H9 (cell line): ENCODE data around the gene PEX26. TPM values are rescaled to one million over a fixed set of nuclear protein-coding genes. Genes with fewer than 3 reads are reported as not detected.

Source experiments
- DNase-seq: peaks from one replicate; pipeline ENCODE4 v3.0.0-alpha.2; 2017
- H2AFZ ChIP-seq: one replicate; pipeline ENCODE4 v1.6.1; 2013; ENCODE audit warnings: mild to moderate bottlenecking, low read length, control low read depth, moderate library complexity
- H2AK5ac ChIP-seq: 2 replicates; pipeline ENCODE4 v1.6.1; 2013; ENCODE audit warnings: low read length, control low read depth, mixed read lengths; ENCODE audit not compliant: insufficient read length
- H2BK120ac ChIP-seq: one replicate; pipeline ENCODE4 v1.6.1; 2013; ENCODE audit warnings: low read depth, mild to moderate bottlenecking, low read length, control low read depth, inconsistent platforms; ENCODE audit not compliant: poor library complexity, severe bottlenecking
- H2BK12ac ChIP-seq: 2 replicates; pipeline ENCODE4 v1.6.1; 2013; ENCODE audit warnings: low read length, control low read depth, mixed read lengths, low read depth; ENCODE audit not compliant: insufficient read length
- H2BK15ac ChIP-seq: 2 replicates; pipeline ENCODE4 v1.6.1; 2013; ENCODE audit warnings: low read depth, low read length, control low read depth
- H2BK20ac ChIP-seq: one replicate; pipeline ENCODE4 v1.6.1; 2013; ENCODE audit warnings: low read depth, mild to moderate bottlenecking, low read length, control low read depth, inconsistent platforms; ENCODE audit not compliant: poor library complexity, severe bottlenecking
- H2BK5ac ChIP-seq: 2 replicates; pipeline ENCODE4 v1.6.1; 2013; ENCODE audit warnings: low read length, control low read depth, mixed read lengths; ENCODE audit not compliant: insufficient read length
- H3K14ac ChIP-seq: 2 replicates; pipeline ENCODE4 v1.6.1; 2013; ENCODE audit warnings: low read length, control low read depth; ENCODE audit not compliant: insufficient read depth
- H3K18ac ChIP-seq: 2 replicates; pipeline ENCODE4 v1.6.1; 2013; ENCODE audit warnings: low read depth, mild to moderate bottlenecking, mixed read lengths, low read length, control low read depth; ENCODE audit not compliant: insufficient read length
- H3K23ac ChIP-seq: 2 replicates; pipeline ENCODE4 v1.6.1; 2013; ENCODE audit warnings: low read length, control low read depth, mixed read lengths, low read depth; ENCODE audit not compliant: insufficient read length
- H3K23me2 ChIP-seq: 2 replicates; pipeline ENCODE4 v1.6.1; 2013; ENCODE audit warnings: low read depth, mild to moderate bottlenecking, mixed read lengths, low read length, control low read depth; ENCODE audit not compliant: insufficient read length, poor library complexity, severe bottlenecking
- H3K27ac ChIP-seq: 2 replicates; pipeline ENCODE4 v1.5.1; 2013; ENCODE audit warnings: low read length, control low read depth, mixed read lengths, low read depth; ENCODE audit not compliant: insufficient read length
- H3K27me3 ChIP-seq: 2 replicates; pipeline ENCODE4 v1.6.1; 2013; ENCODE audit warnings: low read length, control low read depth, inconsistent platforms; ENCODE audit not compliant: insufficient read depth
- H3K4ac ChIP-seq: 2 replicates; pipeline ENCODE4 v1.6.1; 2013; ENCODE audit warnings: low read depth, mild to moderate bottlenecking, control low read depth, inconsistent platforms, low read length, moderate library complexity
- H3K4me1 ChIP-seq: 2 replicates; pipeline ENCODE4 v1.6.1; 2013; ENCODE audit warnings: low read length, control low read depth, inconsistent platforms; ENCODE audit not compliant: insufficient read depth
- H3K4me2 ChIP-seq: 2 replicates; pipeline ENCODE4 v1.6.1; 2013; ENCODE audit warnings: low read length, control low read depth, mixed read lengths; ENCODE audit not compliant: insufficient read length, insufficient read depth
- H3K56ac ChIP-seq: 2 replicates; pipeline ENCODE4 v1.6.1; 2013; ENCODE audit warnings: low read depth, mild to moderate bottlenecking, mixed read lengths, low read length, control low read depth; ENCODE audit not compliant: insufficient read length
- H3K79me1 ChIP-seq: 2 replicates; pipeline ENCODE4 v1.6.1; 2013; ENCODE audit warnings: low read depth, mild to moderate bottlenecking, moderate library complexity, low read length, control low read depth, inconsistent platforms; ENCODE audit not compliant: insufficient read depth, poor library complexity, severe bottlenecking
- H3K79me2 ChIP-seq: 2 replicates; pipeline ENCODE4 v1.6.1; 2013; ENCODE audit warnings: low read length, control low read depth, inconsistent platforms; ENCODE audit not compliant: insufficient read depth
- H3K9ac ChIP-seq: 2 replicates; pipeline ENCODE4 v1.6.1; 2013; ENCODE audit warnings: low read length, control low read depth, mixed read lengths; ENCODE audit not compliant: insufficient read length; ENCODE audit errors: extremely low read depth
- H3K9me3 ChIP-seq: one replicate; pipeline ENCODE4 v1.6.1; 2013; ENCODE audit warnings: low read depth, low read length, inconsistent platforms; ENCODE audit not compliant: control insufficient read depth
- H3T11ph ChIP-seq: one replicate; pipeline ENCODE4 v1.6.1; 2013; ENCODE audit warnings: mild to moderate bottlenecking, low read length, control low read depth, inconsistent platforms
- H4K20me1 ChIP-seq: one replicate; pipeline ENCODE4 v1.6.1; 2013; ENCODE audit not compliant: control insufficient read depth, insufficient read length, insufficient read depth
- H4K5ac ChIP-seq: 2 replicates; pipeline ENCODE4 v1.6.1; 2013; ENCODE audit warnings: low read depth, mild to moderate bottlenecking, mixed read lengths, low read length, control low read depth; ENCODE audit not compliant: insufficient read length
- H4K8ac ChIP-seq: replicated peaks from 2 replicates; pipeline ENCODE4 v1.6.1; 2013; ENCODE audit warnings: low read length, control low read depth, mixed read lengths, low read depth; ENCODE audit not compliant: insufficient read length
- H4K91ac ChIP-seq: 2 replicates; pipeline ENCODE4 v1.6.1; 2013; ENCODE audit warnings: low read depth, mild to moderate bottlenecking, moderate library complexity, mixed read lengths, low read length, control low read depth; ENCODE audit not compliant: insufficient read length
- H3K27ac Mint-ChIP-seq, 3 experiments: 2 replicates in 2 of 3; 3 replicates in 1 of 3; pipeline ENCODE4 v1.8.0; 2020 to 2021; ENCODE audit warnings: mixed read lengths in 3 of 3, mild to moderate bottlenecking in 1 of 3, moderate library complexity in 1 of 3
- H3K27me3 Mint-ChIP-seq: 2 replicates; pipeline ENCODE4 v1.8.0; 2021; ENCODE audit warnings: low read depth, mild to moderate bottlenecking, moderate library complexity, mixed read lengths
- H3K36me3 Mint-ChIP-seq, 3 experiments: 2 replicates in 2 of 3; 3 replicates in 1 of 3; pipeline ENCODE4 v1.8.0; 2020 to 2021; ENCODE audit warnings: low read depth in 3 of 3, mixed read lengths in 3 of 3; ENCODE audit not compliant: insufficient read depth in 1 of 3
- H3K4me1 Mint-ChIP-seq, 2 experiments: 2 replicates each; pipeline ENCODE4 v1.8.0; 2020; ENCODE audit warnings: mixed read lengths in 2 of 2
- H3K4me3 Mint-ChIP-seq, 2 experiments: 2 replicates in 1 of 2; 3 replicates in 1 of 2; pipeline ENCODE4 v1.8.0; 2020 to 2021; ENCODE audit warnings: mild to moderate bottlenecking in 2 of 2, mixed read lengths in 2 of 2, moderate library complexity in 1 of 2
- H3K9me3 Mint-ChIP-seq, 2 experiments: 2 replicates in 1 of 2; 3 replicates in 1 of 2; pipeline ENCODE4 v1.8.0; 2020; ENCODE audit warnings: mild to moderate bottlenecking in 2 of 2, mixed read lengths in 2 of 2, moderate library complexity in 1 of 2
- WGBS: extraction: QIAGEN DNeasy Blood & Tissue Kit; methylation state at CpG from one replicate; pipeline ENCODE4 v1.1.7; 2013; ENCODE audit warnings: missing lambda C conversion rate, low lambda C conversion rate, mixed read lengths; ENCODE audit not compliant: insufficient read length; ENCODE audit errors: extremely low coverage; 5-methylcytosine and 5-hydroxymethylcytosine counted together
- total RNA-seq: library from RNA; stranded (reverse); gene quantifications from 2 replicates; pipeline ENCODE4 v1.2.1, GENCODE V29; 2021
- TF ChIP-seq, protein P1 (sequence below): fragments of 200-600 bp; sonication (generic); conservative IDR thresholded peaks from 3 replicates; pipeline ENCODE4 v1.8.0; 2021; ENCODE audit warnings: antibody characterized with exemption, mild to moderate bottlenecking

The PEX26 gene
- total RNA-seq, 1 experiment from 2014 or later: 35.4 TPM

DNA sequence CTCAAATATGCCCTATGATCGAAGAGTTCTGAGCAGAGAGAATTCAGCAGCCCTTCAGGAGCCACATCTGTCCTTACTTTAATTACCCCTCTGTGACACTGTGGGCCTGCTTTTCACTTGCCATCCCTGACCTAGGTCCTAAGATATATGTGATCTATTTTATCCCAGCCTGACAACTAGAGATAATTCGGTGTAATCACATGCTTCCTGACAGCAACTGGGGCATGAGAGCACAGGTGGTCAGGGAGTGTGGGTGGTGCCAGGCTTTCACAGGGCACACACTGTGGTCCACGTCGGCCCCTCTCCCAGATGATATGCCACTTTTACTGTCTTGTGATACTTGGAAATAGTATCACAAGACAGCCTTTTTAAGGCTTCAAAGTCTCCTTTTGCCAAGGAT, 36.7 kb downstream of the PEX26 start:
- no peak overlapping the region for H4K5ac ChIP-seq
- peaks cover 44% of the 10 kb centered on the region for H3K27me3 Mint-ChIP-seq
- no peaks in the 10 kb centered on the region for H3K4me1 ChIP-seq
- no peak overlapping the region for H2BK120ac ChIP-seq
- H2BK20ac ChIP-seq: no peak overlapping the region
- H3K36me3 Mint-ChIP-seq: peaks cover 0 to 5% (median 0%) of the 10 kb centered on the region in 3 experiments; a peak in 1 of 7 replicates
- H2BK5ac ChIP-seq: no peak overlapping the region
- H3K4me2 ChIP-seq: no peak overlapping the region
- no peak overlapping the region for H3K4me3 Mint-ChIP-seq
- peaks cover 1% of the 10 kb centered on the region for H3K9me3 ChIP-seq
- H3K9me3 Mint-ChIP-seq: peaks cover 0 to 5% of the 10 kb centered on the region in 2 experiments; a peak in 2 of 5 replicates
- H3K79me1 ChIP-seq: no peaks in the 10 kb centered on the region
- WGBS: no CpG with 5 or more reads among the region's 4 CpGs
- no peak overlapping the region for H2BK12ac ChIP-seq
- H4K8ac ChIP-seq: no peak overlapping the region
- H3K18ac ChIP-seq: no peak overlapping the region
- H2AK5ac ChIP-seq: no peak overlapping the region
- no peak overlapping the region for H4K91ac ChIP-seq
- DNase-seq: no peak
- no peak overlapping the region for H3T11ph ChIP-seq
- peaks cover 13 to 15% of the 10 kb centered on the region in 2 experiments for H3K4me1 Mint-ChIP-seq
- no peak overlapping the region for H3K9ac ChIP-seq
- no peak overlapping the region for H3K23ac ChIP-seq
- H3K27ac Mint-ChIP-seq: no peak overlapping the region
- no peak overlapping the region for H2AFZ ChIP-seq
- no peaks in the 10 kb centered on the region for H4K20me1 ChIP-seq
- no peak overlapping the region for H3K14ac ChIP-seq
- H3K79me2 ChIP-seq: no peaks in the 10 kb centered on the region
- no peak overlapping the region for H3K56ac ChIP-seq
- no peak overlapping the region for H2BK15ac ChIP-seq
- H3K27me3 ChIP-seq: peaks cover 8% of the 10 kb centered on the region
- H3K4ac ChIP-seq: no peak overlapping the region
- TF ChIP-seq, protein P1, sequence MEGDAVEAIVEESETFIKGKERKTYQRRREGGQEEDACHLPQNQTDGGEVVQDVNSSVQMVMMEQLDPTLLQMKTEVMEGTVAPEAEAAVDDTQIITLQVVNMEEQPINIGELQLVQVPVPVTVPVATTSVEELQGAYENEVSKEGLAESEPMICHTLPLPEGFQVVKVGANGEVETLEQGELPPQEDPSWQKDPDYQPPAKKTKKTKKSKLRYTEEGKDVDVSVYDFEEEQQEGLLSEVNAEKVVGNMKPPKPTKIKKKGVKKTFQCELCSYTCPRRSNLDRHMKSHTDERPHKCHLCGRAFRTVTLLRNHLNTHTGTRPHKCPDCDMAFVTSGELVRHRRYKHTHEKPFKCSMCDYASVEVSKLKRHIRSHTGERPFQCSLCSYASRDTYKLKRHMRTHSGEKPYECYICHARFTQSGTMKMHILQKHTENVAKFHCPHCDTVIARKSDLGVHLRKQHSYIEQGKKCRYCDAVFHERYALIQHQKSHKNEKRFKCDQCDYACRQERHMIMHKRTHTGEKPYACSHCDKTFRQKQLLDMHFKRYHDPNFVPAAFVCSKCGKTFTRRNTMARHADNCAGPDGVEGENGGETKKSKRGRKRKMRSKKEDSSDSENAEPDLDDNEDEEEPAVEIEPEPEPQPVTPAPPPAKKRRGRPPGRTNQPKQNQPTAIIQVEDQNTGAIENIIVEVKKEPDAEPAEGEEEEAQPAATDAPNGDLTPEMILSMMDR: no peak
- no peak overlapping the region for H3K27ac ChIP-seq
- H3K23me2 ChIP-seq: peaks cover 10% of the 10 kb centered on the region
